K562 (cell line): Measurements from ENCODE around the gene FAM174C. TPM values are rescaled to one million over a fixed set of nuclear protein-coding genes. Genes with fewer than 3 reads are reported as not detected.

ENCODE experiments used
- CAMTA2 ChIP-seq: fragments of 250-450 bp; sonication (Bioruptor Pico); conservative IDR thresholded peaks from 2 replicates; pipeline ENCODE4 v1.5.1; 2022
- CCAR2 ChIP-seq: fragments of 200-400 bp; formaldehyde crosslinking; IDR thresholded peaks from 2 replicates; pipeline ENCODE4 v1.6.1; 2017; ENCODE audit warnings: mild to moderate bottlenecking, low read depth, low read length
- CEBPB ChIP-seq: fragments of 450-650 bp; IDR thresholded peaks from 2 replicates; pipeline ENCODE4 v1.6.1; 2016; ENCODE audit warnings: missing genetic modification characterization, missing compliant biosample characterization
- FOXK1 ChIP-seq: sonication (generic); formaldehyde crosslinking; IDR thresholded peaks from 2 replicates; pipeline ENCODE4 v1.8.0; 2022; ENCODE audit warnings: missing genetic modification reagents, mild to moderate bottlenecking, borderline replicate concordance
- HCFC1 ChIP-seq: IDR thresholded peaks from 2 replicates; pipeline ENCODE4 v1.6.1; 2012; ENCODE audit warnings: low read depth, low read length, improper control_type of control experiment
- JUND ChIP-seq, 2 experiments: IDR thresholded peaks; 2 replicates in 1 of 2; 3 replicates in 1 of 2; pipeline ENCODE4 v1.6.1; 2011; ENCODE audit warnings: borderline replicate concordance in 2 of 2, low read depth in 2 of 2, low read length in 2 of 2, improper control_type of control experiment in 1 of 2, missing biosample characterization in 1 of 2, missing genetic modification characterization in 1 of 2, missing genetic modification reagents in 1 of 2
- NR2F6 ChIP-seq: fragments of 450-650 bp; formaldehyde crosslinking; IDR thresholded peaks from 2 replicates; pipeline ENCODE4 v1.4.0; 2020; ENCODE audit warnings: mild to moderate bottlenecking
- PHF8 ChIP-seq: fragments of 200-600 bp; sonication (generic); IDR thresholded peaks from 2 replicates; pipeline ENCODE4 v1.6.1; 2012; ENCODE audit warnings: mixed run types, mild to moderate bottlenecking, inconsistent platforms, low read length, moderate library complexity, borderline replicate concordance
- RCOR1 ChIP-seq, 2 experiments: IDR thresholded peaks; 2 replicates each; pipeline ENCODE4 v1.6.1; 2012; ENCODE audit warnings: low read depth in 2 of 2, low read length in 2 of 2, borderline replicate concordance in 1 of 2, improper control_type of control experiment in 1 of 2
- STAT5B ChIP-seq: fragments of 250-450 bp; sonication (Bioruptor Pico); IDR thresholded peaks from 2 replicates; pipeline ENCODE4 v1.8.0; 2021; ENCODE audit warnings: mild to moderate bottlenecking, inconsistent platforms
- TEAD4 ChIP-seq, 2 experiments: sonication (generic) in 1 of 2; formaldehyde crosslinking in 1 of 2; IDR thresholded peaks; 2 replicates each; pipeline versions ENCODE4 v1.6.1 to v1.8.0; 2012 to 2022; ENCODE audit warnings: borderline replicate concordance in 1 of 2, inconsistent platforms in 1 of 2, low read length in 1 of 2, mild to moderate bottlenecking in 1 of 2, missing genetic modification reagents in 1 of 2
- polyA plus RNA-seq, 8 experiments: library from polyadenylated mRNA; depleted of rRNA in 4 of 8; stranded (reverse) in 5 of 8; unstranded in 3 of 8; fragments of >200 nt; fragmentation: Nextera tagmentation in 2 of 8; fragmentation: Illumina TruSeq in 1 of 8; extraction: Ambion mirVana in 2 of 8; extraction: Trizol in 1 of 8; gene quantifications; 2 replicates each; pipeline versions ENCODE4 v1.2.1 to v1.2.3, GENCODE V29; 2011 to 2014; ENCODE audit warnings: inconsistent platforms in 1 of 8, missing spikeins in 1 of 8
- total RNA-seq, 7 experiments: library from RNA; depleted of rRNA in 6 of 7; stranded (reverse); fragments of >200 nt in 6 of 7; fragmentation: Illumina TruSeq in 2 of 7; extraction: Trizol in 2 of 7; gene quantifications; 2 replicates each; pipeline versions ENCODE4 v1.2.1 to v1.2.3, GENCODE V29; 2011 to 2021; ENCODE audit warnings: low replicate concordance in 1 of 7
- TF ChIP-seq, protein P1 (sequence below), 2 experiments: fragments of 450-650 bp; formaldehyde crosslinking in 1 of 2; IDR thresholded peaks; 2 replicates each; pipeline versions ENCODE4 v1.4.0 to v1.6.1; 2014 to 2020; ENCODE audit warnings: mild to moderate bottlenecking in 2 of 2, borderline replicate concordance in 1 of 2, low read depth in 1 of 2
- TF ChIP-seq, protein P2 (sequence below), 2 experiments: fragments of 200-800 bp in 1 of 2; sonication (Bioruptor generic) in 1 of 2; sonication (generic) in 1 of 2; formaldehyde crosslinking in 1 of 2; IDR thresholded peaks in 1 of 2; conservative IDR thresholded peaks in 1 of 2; 2 replicates each; pipeline versions ENCODE4 v1.5.0 to v1.6.1; 2016 to 2020; ENCODE audit warnings: missing compliant biosample characterization in 1 of 2, missing genetic modification characterization in 1 of 2, missing genetic modification reagents in 1 of 2
- TF ChIP-seq, protein P3 (sequence below): sonication (generic); formaldehyde crosslinking; IDR thresholded peaks from 2 replicates; pipeline ENCODE4 v1.8.0; 2022; ENCODE audit warnings: missing genetic modification reagents, mild to moderate bottlenecking, moderate library complexity, borderline replicate concordance

The FAM174C gene
- total and polyA plus RNA-seq, 9 of the 15 experiments (the other 6 are each of a cell fraction or from before 2014, with no cell fraction given): 0.66 to 89.6 (median 20.3) TPM

DNA sequence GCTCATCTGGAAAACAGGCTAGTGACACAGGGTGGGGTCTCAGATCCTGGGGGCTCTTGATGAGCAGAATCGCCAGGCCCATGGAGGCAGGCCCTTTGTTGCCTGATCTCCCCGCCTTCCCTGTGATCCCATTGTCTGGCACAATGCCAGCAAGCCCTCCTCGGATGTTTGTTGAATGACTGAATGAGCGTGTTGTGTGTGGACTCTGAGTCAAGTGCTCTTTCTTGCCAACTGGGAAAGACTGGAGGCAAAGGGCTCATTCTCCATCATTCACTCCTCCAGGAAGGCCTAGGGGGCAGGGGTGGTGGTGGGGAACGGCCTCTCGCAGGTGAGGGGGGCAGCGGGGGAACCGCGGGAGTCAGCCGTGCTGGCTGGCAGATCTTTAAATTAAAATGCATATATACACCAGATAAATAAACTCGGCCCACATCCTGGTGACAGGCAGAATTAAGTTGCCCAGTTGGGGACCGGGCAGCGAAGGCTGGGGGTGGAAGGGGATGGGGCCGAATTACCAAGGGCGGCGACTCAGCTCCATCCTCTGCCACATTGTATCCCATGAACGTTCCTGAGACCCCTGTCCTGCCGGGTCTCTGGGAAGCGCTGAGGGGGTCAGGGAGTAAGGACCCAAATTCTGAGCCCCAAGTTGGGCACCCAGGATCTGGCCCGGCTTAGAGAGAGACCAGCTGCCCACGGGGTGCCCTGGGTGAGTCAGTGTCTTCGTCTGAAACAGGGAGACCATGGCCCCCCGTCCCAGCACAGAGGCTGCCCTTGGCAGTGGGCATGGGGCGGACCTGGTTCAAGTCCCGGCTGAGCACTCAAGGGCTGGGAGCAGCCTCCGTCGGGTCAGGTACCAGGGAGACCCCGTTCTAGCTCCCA, 34.9 kb downstream of the FAM174C start (continued):
- TF ChIP-seq CCAR2: no peak
- TF ChIP-seq, protein P1, sequence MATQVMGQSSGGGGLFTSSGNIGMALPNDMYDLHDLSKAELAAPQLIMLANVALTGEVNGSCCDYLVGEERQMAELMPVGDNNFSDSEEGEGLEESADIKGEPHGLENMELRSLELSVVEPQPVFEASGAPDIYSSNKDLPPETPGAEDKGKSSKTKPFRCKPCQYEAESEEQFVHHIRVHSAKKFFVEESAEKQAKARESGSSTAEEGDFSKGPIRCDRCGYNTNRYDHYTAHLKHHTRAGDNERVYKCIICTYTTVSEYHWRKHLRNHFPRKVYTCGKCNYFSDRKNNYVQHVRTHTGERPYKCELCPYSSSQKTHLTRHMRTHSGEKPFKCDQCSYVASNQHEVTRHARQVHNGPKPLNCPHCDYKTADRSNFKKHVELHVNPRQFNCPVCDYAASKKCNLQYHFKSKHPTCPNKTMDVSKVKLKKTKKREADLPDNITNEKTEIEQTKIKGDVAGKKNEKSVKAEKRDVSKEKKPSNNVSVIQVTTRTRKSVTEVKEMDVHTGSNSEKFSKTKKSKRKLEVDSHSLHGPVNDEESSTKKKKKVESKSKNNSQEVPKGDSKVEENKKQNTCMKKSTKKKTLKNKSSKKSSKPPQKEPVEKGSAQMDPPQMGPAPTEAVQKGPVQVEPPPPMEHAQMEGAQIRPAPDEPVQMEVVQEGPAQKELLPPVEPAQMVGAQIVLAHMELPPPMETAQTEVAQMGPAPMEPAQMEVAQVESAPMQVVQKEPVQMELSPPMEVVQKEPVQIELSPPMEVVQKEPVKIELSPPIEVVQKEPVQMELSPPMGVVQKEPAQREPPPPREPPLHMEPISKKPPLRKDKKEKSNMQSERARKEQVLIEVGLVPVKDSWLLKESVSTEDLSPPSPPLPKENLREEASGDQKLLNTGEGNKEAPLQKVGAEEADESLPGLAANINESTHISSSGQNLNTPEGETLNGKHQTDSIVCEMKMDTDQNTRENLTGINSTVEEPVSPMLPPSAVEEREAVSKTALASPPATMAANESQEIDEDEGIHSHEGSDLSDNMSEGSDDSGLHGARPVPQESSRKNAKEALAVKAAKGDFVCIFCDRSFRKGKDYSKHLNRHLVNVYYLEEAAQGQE (IDR thresholded peaks at IDR 0.05; ENCODE audit: borderline replicate concordance): no peak
- TF ChIP-seq, protein P1 (CRISPR knock-in tag; IDR thresholded peaks at IDR 0.05; ENCODE audit: low read depth): no peak
- TF ChIP-seq NR2F6 (CRISPR knock-in tag): no peak
- TF ChIP-seq, protein P2, sequence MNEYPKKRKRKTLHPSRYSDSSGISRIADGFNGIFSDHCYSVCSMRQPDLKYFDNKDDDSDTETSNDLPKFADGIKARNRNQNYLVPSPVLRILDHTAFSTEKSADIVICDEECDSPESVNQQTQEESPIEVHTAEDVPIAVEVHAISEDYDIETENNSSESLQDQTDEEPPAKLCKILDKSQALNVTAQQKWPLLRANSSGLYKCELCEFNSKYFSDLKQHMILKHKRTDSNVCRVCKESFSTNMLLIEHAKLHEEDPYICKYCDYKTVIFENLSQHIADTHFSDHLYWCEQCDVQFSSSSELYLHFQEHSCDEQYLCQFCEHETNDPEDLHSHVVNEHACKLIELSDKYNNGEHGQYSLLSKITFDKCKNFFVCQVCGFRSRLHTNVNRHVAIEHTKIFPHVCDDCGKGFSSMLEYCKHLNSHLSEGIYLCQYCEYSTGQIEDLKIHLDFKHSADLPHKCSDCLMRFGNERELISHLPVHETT (CRISPR knock-in tag; conservative IDR thresholded peaks at IDR 0.05 in 1 of 2, IDR thresholded peaks at IDR 0.05 in 1 of 2): no peak
- TF ChIP-seq CEBPB (tag): no peak
- TF ChIP-seq TEAD4 (IDR thresholded peaks at IDR 0.05; ENCODE audit: low read length): no peak
- TF ChIP-seq TEAD4 (CRISPR knock-in tag; IDR thresholded peaks at IDR 0.05; ENCODE audit: borderline replicate concordance): no peak
- TF ChIP-seq PHF8: no peak
- TF ChIP-seq JUND (IDR thresholded peaks at IDR 0.05; ENCODE audit: borderline replicate concordance, low read depth, low read length): no peak
- TF ChIP-seq JUND (tag; IDR thresholded peaks at IDR 0.05; ENCODE audit: borderline replicate concordance, low read depth, low read length): no peak
- TF ChIP-seq FOXK1 (CRISPR knock-in tag): peak; percentile 39; the same call in 1 of the 2 replicates
- TF ChIP-seq STAT5B: no peak
- no peak for TF ChIP-seq HCFC1
- TF ChIP-seq CAMTA2 (CRISPR knock-in tag): no peak
- TF ChIP-seq RCOR1 (IDR thresholded peaks at IDR 0.05; ENCODE audit: borderline replicate concordance in 1 of 2, low read depth in 2 of 2, low read length in 2 of 2): peak; percentile 72 to 84
- TF ChIP-seq, protein P3, sequence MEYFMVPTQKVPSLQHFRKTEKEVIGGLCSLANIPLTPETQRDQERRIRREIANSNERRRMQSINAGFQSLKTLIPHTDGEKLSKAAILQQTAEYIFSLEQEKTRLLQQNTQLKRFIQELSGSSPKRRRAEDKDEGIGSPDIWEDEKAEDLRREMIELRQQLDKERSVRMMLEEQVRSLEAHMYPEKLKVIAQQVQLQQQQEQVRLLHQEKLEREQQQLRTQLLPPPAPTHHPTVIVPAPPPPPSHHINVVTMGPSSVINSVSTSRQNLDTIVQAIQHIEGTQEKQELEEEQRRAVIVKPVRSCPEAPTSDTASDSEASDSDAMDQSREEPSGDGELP: no peak
